IPS-NIHi11 (cell line): Measurements from ENCODE around the gene TNS1.

Source experiments
- DNase-seq: peaks from one replicate; pipeline ENCODE4 v3.0.0; 2012; ENCODE audit warnings: mixed read lengths, low spot score

Gene TNS1

GRCh38 chr2:217913436-217913835, 89.4 kb downstream of the TNS1 start:
- no peak for DNase-seq

GRCh38 chr2:217912098-217913024, 90.4 kb downstream of the TNS1 start:
- no peak for DNase-seq

- no peak for DNase-seq
Measured at GRCh38 chr2:217911283-217912097, 91.3 kb downstream of the TNS1 start.

- no peak for DNase-seq
Measured at GRCh38 chr2:217910875-217911212, 92.0 kb downstream of the TNS1 start.

- DNase-seq, result no peak
Measured at GRCh38 chr2:217909156-217909820, 93.5 kb downstream of the TNS1 start.

- no peak for DNase-seq
Measured at GRCh38 chr2:217908544-217908943, 94.3 kb downstream of the TNS1 start.

- DNase-seq, result no peak
Measured at GRCh38 chr2:217907266-217907665, 95.5 kb downstream of the TNS1 start.

- DNase-seq, result no peak
Measured at GRCh38 chr2:217906798-217907197, 96.0 kb downstream of the TNS1 start.

- no peak for DNase-seq
Measured at GRCh38 chr2:217905896-217906295, 96.9 kb downstream of the TNS1 start.

GRCh38 chr2:217905395-217905794, 97.4 kb downstream of the TNS1 start:
- no peak for DNase-seq

- DNase-seq, result no peak
Measured at GRCh38 chr2:217904614-217904965, 98.2 kb downstream of the TNS1 start.

- no peak for DNase-seq
Measured at GRCh38 chr2:217903859-217904613, 98.8 kb downstream of the TNS1 start.

GRCh38 chr2:217903142-217903858, 99.5 kb downstream of the TNS1 start:
- DNase-seq, result no peak

- no peak for DNase-seq
Measured at GRCh38 chr2:217902379-217903141, 100.2 kb downstream of the TNS1 start.

- no peak for DNase-seq
Measured at GRCh38 chr2:217901835-217902378, 100.9 kb downstream of the TNS1 start.

GRCh38 chr2:217901400-217901799, 101.4 kb downstream of the TNS1 start:
- no peak for DNase-seq

GRCh38 chr2:217900780-217901360, 101.9 kb downstream of the TNS1 start:
- no peak for DNase-seq

- DNase-seq, result no peak
Measured at GRCh38 chr2:217900010-217900779, 102.6 kb downstream of the TNS1 start.
